ENCODE measurements around the gene GPR180.
"Not testable (repeated sequence)": the region's sequence is repeated elsewhere in the genome, so short reads cannot be mapped to it uniquely, and the experiment has no call there.

Gene GPR180

DNA sequence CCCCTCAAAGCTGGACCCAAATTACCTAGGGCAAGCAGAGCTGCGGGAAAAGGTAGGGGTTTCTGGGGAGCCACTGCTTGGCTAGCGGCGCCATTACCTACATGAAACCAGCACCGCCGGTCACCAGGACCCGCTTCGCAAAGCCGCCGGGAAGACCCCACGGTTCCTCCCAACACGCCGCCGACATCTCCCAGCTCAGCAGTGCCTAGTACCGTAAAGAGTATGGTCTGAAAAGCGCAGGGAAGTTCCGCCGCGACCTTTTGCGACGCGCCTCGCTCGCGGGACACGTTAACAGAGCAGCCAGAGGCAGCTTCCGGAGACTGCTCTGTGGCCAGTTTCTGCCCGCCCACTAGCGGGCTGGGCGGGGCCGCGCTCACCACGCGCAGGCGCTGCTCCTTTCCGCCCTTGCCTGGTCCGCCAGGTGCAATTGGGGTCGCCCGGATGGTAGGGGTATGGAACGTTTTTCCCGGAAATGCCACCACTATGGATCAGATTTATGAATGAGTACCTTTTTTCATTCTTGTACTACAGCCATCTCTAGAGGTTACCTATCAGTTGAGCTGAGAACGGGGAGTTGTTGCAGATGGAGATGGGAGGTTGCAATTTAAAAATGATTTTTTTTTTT is 5.6 kb upstream of the GPR180 start, which contains the start of gene TGDS:
Gene TGDS (minus strand): TSS at position 203 of the 625 bp plus-strand sequence. CDS start 16 bp downstream, at position 187.
- in situ Hi-C loops (cut with HindIII; ENCODE audit: low sequenced_read_pairs), result no loop called here

DNA sequence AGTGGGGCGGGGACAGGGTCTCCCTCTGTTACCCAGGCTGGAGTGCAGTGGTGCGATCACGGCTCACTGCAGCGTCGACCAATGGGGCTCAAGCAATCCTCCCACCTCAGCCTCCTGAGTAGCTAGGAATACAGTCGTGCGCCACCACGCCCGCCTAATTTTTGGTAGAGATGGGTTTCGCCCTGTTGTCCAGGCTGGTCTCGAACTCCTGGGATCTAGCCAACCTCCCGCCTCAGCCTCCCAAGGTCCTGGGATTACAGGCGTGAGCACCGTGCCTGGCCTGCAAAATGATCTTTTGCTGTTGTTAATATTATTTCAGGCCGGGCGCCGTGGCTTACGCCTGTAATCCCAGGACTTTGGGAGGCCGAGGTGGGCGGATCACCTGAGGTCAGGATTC is 5.1 kb upstream of the GPR180 start:
- in situ Hi-C loops (cut with HindIII; ENCODE audit: low sequenced_read_pairs), result no loop called here

DNA sequence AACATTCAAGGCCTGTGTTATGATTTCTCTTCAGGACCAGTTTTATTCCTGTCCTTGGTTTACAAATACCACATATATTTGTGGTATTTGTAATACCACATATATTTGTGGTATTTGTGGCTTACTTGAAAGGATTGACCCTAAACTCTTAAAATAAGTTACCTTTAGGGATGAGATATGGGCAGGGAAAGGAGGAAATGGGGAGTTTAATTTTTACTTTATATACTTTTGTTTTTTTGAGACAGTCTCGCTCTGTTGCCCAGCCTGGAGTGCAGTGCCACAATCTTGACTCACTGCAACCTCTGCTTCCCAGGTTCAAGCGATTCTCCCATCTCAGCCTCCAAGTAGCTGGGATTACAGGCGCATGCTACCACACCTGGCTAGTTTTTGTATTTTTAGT is 3.4 kb upstream of the GPR180 start:
- in situ Hi-C loops (cut with HindIII; ENCODE audit: low sequenced_read_pairs), result no loop called here

DNA sequence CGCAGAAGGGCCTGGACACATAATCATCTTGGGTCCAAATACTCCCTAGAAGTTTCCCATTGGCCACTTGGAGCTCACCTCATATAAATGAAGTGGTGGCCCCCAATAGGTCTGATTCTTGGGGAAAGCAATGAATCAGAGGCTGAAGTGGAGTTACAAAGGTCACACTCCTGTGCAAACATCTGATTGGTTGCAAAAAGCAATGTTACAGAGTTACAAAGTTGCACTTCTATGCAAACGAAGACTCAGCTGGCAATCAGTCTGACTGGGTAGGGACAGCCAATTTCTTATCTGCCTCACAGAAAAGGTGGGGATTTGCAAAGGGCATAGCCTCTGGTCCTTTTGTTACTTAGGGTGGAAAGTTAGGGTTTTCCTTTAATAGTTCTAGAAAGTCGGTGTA is 1.8 kb upstream of the GPR180 start:
- in situ Hi-C loops (cut with HindIII; ENCODE audit: low sequenced_read_pairs), result no loop called here

DNA sequence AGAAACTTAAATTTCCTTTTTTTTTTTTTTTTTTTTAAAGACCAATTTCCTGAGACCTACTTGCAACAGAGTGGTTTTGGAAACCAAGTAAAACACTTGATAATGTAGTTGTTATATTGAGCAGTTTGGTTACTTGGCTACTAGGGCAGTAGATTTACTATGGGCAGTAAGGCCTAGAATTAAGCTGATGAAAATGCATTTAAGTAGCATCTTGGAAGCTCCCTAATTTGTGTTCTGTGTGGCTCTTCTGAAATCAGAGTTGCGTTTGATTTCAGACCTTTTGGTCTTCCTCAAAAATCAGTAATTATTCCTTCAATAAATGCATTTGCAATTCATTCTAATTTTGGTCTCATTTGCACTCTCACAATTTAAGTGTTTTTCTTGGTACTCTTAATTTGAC is 810 bp downstream of the GPR180 start:
- in situ Hi-C loops (cut with HindIII; ENCODE audit: low sequenced_read_pairs), result no loop called here

DNA sequence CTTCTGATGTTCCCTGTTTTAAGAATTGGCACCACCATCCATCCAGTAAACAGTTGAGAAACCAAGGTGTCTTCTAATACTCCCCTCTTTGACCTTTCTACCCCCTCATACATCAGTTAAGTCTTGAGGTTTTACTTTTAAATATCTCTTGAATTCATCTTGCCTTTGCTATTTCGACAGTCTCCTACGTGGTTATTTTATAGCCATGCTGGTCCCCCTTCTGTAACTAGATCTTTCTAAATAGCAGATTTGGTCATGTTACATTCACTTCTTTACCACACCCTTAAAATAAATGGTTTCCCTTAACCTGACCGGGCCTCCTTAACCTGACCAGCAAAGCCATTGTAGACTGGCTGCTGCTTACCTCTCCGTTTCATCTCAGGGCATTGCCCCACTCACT is 5.4 kb downstream of the GPR180 start:
- in situ Hi-C loops (cut with HindIII; ENCODE audit: low sequenced_read_pairs), result no loop called here

DNA sequence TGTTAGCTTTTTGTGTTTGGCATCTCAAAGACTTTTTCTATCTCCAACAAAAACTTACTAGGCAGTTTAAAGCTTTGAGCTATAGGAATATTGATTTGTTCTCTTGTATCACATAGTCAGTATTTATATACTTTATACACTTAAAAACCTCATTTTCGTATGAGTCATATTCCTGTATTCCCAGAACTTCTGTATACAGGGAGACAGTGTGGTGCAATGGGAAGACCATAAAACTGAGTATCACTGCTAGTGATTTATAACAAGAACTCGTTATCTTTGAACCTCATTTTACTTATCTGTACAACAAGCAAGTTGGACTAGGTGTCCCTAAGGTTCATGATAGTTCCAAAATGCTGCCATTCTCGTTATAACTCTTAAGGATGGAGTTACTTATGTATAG is 6.3 kb downstream of the GPR180 start:
- in situ Hi-C loops (cut with HindIII; ENCODE audit: low sequenced_read_pairs), result no loop called here

DNA sequence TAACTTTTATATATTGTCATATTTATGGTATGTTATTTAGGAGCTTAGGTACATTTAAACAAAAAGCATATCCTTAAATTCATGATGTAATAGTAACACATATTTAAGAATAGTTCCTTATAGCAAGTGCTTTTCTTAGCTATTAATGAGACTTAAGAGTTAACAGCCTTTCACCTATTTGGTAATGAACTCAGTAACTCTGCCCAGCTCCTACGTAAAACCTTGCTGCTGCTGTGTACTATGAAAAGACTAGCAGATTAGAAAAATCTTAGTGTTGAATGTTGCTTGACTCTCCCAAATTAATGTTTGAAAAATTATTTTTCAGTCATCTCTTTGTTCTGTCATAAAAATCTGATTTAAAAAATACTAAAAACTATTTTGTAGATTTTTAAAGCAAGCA is 6.9 kb downstream of the GPR180 start:
- in situ Hi-C loops (cut with HindIII; ENCODE audit: low sequenced_read_pairs), result no loop called here

DNA sequence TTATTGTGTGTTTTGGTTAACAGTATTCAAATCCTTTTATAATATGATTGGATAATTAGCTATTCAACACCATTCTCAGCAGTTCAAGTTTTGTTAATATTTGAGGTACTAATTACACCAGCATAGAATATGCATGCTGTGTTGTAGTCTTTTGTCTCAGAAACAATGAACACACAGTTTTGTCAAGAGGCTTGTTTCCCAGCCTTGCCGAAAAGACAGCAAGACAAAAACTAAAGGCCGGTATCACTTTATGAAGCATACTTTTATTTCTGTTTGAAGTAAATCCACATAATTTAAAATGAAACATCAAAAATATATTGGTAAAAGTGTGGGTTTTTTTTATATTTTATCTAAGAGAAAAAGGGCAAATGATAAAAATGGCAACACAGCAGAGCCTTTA is 7.5 kb downstream of the GPR180 start:
- in situ Hi-C loops (cut with HindIII; ENCODE audit: low sequenced_read_pairs), result no loop called here

DNA sequence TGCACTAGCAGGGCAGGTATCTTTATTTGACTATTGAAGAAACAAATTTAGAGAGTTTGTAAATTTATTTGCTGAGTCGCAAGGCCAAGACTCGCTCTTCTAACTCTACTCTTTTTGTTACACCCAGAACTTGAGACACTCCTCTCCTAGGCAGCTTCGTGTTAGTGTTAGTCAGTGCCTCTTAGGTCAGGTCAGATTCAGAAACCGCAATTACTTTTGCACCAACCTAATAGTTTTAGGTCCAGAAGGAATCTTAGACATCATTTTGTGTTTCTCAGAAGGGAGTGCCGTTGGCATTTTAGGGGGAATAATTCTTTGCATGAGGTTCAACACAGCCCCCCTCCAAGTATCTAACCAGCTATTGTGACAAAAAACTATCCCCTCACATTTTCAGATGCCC is 8.8 kb downstream of the GPR180 start:
- in situ Hi-C loops (cut with HindIII; ENCODE audit: low sequenced_read_pairs), result no loop called here

DNA sequence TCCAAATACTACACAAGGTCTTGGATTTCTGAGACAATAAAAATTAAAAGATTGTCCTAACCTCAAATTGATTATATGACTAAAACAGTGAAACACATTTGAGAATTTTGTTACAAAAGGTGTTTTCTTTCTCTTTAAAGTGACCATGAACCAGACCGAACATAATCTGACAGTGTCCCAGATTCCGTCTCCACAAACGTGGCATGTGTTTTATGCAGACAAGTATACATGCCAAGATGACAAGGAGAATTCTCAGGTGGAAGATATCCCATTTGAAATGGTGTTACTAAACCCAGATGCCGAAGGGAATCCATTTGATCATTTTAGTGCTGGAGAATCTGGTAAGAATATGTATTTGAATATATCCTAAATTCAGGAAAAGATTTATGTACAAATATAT is 10.4 kb downstream of the GPR180 start:
- in situ Hi-C loops (cut with HindIII; ENCODE audit: low sequenced_read_pairs), result no loop called here

DNA sequence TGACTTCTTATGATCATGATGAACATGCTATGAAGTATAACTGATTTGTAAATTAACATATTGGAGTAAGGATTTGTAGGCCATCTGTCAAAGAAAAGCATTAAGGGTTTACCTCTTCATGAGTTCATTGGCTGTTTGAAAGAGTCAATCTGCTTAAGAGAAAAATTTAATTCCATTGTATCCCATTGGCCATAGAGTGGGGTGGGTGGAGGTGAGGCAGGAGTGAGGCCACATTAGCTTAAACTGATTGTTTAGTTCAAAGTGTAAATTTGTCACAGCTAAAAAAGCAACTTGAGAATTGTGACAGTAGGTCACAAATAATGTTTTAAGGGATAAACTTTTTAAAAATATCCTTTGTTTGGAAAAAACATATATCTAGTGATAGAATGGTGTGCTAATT is 11.4 kb downstream of the GPR180 start:
- in situ Hi-C loops (cut with HindIII; ENCODE audit: low sequenced_read_pairs), result no loop called here

DNA sequence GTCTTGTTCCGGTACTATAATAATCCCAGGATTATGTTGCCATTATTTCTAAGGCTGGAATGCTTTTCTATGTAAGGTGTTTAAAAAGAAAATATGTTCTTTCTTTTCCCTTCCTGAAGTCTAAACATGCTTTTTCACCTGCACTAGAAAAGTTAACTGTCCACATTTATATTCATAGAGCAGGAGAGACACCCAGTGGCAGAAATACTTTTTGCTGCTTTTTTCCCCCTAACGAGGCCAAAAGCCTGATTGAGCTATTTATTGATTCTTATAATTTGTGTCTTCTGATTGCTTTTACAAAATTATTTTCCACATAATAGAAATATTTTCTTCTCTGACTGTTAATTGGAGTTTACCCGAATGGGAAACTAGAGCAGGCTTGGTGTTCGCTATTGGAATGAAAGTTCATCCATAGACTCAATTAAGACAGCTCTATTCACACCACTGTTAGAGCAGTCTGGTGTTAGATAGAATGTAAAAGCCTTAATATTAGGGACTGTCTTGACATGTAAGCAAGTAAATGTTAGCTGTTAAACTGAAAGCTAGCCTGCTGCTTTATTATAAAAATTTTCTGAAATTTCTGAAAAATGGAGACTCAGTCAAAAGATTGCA is 15.8 kb downstream of the GPR180 start:
- in situ Hi-C loops (cut with HindIII; ENCODE audit: low sequenced_read_pairs), result no loop called here

DNA sequence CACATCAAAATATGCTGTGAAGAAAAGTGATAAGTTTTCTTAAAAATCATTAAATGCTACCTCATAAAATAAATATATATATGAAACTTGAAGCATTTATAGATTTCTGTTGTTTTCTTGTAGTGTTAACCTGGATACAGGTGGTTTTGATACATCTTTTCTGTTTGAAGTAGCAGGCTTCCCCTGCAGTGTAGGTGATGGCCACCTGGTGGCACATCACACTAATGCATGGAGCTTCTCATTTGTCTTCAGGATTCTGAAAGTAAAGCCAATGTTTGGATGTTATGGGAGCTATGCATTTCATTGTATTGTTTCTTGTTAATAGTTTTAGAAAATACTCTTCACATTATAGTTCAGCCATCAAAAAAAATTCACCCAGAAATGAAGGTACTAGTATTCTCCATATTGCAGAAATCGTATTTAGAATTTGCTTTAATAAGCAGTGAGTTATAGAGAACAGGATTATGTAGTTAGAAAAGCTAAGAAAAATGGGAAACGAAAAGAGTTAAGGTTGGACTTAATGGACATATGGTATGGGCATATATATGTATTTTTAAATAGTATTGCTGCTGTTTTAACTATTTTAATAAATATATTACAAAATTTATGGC is 18.7 kb downstream of the GPR180 start:
- in situ Hi-C loops (cut with HindIII; ENCODE audit: low sequenced_read_pairs), result no loop called here

DNA sequence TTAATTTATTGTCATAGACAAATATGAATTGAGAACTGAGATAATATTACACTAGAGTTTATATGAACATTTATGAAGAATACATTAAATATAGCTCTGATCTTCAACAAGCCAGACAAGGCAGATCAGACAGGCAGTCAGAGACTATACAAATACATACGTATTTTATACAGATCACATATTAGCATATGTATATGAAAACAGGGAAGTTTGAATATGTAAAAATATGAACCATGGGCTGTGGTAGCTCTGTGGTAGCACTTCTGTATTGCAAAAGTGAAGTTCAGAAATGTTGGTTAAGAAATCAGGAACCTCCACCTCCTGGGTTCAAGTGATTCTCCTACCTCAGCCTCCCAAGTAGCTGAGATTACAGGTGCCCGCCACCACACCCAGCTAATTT is 20.7 kb downstream of the GPR180 start:
- in situ Hi-C loops (cut with HindIII; ENCODE audit: low sequenced_read_pairs), result no loop called here

DNA sequence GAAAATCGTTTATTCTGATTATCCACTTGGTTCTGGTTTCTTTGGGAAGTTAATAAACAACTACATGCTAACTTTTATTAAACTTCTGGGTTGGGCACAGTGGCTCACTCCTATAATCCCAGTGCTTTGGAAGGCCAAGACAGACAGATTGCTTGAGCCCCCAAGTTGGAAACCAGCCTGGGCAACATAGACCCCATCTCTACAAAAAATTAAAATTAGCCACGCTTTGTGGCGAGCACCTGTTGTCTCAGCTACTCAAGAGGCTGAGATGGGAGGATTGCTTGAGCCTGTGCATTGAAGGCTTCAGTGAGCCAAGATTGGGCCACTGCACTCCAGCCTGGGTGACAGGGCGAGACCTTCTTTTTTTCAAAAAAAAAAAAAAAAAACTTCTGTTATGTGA is 21.7 kb downstream of the GPR180 start:
- in situ Hi-C loops (cut with HindIII; ENCODE audit: low sequenced_read_pairs), result no loop called here

DNA sequence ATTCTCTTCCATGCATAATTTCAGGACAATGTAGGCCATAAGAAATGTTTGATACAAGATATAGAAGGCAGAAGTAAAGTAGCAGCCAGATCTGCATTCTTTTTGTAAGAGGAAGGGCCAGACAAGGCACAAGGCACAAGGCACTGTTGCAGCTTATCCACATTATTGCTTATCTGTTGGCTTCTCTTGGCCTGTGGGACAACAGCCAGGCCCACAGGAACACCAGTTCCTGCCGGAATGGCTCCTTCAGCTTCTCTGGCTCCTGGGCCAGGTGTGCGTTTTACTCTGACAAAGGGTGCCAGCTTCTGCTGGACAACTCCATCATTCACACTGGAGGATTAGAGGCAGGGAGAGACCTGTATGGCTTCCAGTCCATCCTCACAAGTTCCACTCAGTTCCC is 29.2 kb downstream of the GPR180 start:
- in situ Hi-C loops (cut with HindIII; ENCODE audit: low sequenced_read_pairs), result no loop called here

DNA sequence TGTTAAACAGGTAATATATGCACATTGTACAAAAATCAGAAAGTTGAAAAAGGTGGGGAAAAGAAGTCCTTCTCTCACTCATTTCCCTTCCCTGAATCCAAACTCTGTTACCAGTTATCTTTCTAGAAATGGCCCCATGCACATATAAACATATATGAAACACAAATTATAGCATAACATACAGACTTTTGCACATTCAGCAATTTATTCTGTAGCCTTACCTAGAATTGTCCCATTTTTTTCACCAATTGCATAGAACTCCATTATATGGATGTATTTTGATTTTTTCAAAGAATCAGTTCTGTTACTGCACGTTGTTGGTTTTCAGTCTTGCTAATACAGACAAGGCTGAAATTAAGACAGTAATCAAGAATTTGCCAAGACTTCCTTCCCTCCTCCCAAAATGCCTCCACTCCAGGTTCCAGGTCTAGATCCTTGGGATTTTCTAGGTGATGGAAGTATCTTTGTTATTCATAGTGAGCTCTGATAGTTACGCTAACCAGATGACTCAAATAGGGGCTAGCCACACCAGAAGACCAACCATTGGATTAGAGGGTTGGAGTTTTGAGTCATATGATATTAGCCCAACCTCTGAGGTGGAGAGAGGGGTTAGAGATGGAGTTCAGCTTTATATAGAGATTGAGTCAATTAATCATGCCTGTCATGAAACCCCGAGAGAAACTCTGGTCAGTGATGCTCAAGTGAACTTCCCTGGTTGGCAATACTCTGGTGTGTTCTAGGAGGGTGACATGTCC is 30.7 kb downstream of the GPR180 start:
- in situ Hi-C loops (cut with HindIII; ENCODE audit: low sequenced_read_pairs), result no loop called here

DNA sequence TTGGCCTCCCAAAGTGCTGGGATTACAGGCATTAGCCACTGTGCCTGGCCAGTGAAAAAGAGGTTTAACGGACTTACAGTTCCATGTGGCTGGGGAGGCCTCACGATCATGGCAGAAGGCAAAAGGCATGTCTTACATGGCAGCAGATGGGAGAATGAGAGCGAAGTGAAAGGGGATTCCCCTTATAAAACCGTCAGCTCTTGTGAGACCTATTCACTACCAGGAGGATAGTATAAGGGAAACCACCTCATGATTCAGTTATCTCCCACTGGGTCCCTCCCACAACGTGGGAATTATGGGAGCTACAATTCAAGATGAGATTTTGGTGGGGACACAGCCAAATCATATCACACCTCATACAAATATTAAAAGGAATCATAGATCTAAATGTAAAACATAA is 34.4 kb downstream of the GPR180 start:
- in situ Hi-C loops (cut with HindIII; ENCODE audit: low sequenced_read_pairs), result not testable (repeated sequence)

DNA sequence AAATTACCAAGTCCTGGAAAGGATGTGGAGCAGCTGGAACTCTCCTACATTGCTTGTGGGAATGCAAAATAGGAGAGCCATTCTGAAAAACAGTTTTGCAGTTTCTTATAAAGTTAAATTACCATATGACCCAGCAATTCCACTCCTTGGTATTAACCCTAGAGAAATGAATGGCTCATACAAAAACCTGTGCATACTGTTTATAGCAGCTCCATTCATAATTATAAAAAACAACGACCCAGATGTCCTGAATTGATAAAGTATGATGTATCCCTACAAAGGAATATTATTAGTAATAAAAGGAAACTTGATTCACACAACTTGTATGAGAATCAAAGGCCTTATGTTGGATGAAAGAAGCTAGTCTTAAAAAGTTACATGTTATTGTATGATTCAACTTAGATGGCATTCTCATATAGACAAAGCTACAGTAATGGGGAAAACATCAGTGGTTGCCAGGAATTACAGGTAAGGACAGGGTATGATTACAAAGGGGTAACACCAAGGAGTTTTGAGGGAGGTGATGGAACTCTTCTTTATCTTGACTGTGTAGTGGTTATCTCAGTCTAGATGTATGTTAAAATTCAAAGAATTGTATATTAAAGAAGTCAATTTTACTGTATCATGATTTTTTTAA is 35.4 kb downstream of the GPR180 start:
- in situ Hi-C loops (cut with HindIII; ENCODE audit: low sequenced_read_pairs), result no loop called here

DNA sequence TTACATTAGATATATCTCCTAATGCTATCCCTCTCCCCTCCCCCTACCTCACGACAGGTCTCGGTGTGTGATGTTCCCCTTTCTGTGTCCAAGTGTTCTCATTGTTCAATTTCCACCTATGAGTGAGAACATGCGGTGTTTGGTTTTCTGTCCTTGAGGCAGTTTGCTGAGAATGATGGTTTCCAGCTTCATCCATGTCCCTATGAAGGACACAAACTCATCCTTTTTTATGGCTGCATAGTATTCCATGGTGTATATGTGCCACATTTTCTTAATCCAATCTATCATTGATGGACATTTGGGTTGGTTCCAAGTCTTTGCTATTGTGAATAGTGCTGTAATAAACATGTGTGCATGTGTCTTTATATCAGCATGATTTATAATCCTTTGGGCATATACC is 36.0 kb downstream of the GPR180 start:
- in situ Hi-C loops (cut with HindIII; ENCODE audit: low sequenced_read_pairs), result not testable (repeated sequence)
